Ecto neural progenitor cell (in vitro differentiated cells): ENCODE measurements around the gene VCX3B.
"Not testable (repeated sequence)": the region's sequence is repeated elsewhere in the genome, so short reads cannot be mapped to it uniquely, and the experiment has no call there.

Experiments used
- DNase-seq: peaks from one replicate; pipeline ENCODE4 v3.0.0-alpha.2; 2018; ENCODE audit warnings: low spot score

VCX3B gene

GRCh38 chrX:8464530-8464929 is at the start of gene VCX3B:
TSS of gene VCX3B (plus strand) at chrX:8464830. CDS start at chrX:8465451, 621 bp downstream.
- not testable (repeated sequence) for DNase-seq

- no peak for DNase-seq
Observed at GRCh38 chrX:8418301-8418700, 46.3 kb upstream of the VCX3B start.

- no peak for DNase-seq
Observed at GRCh38 chrX:8424912-8425311, 39.7 kb upstream of the VCX3B start.

GRCh38 chrX:8429692-8430249 is 34.9 kb upstream of the VCX3B start:
- no peak for DNase-seq

GRCh38 chrX:8430444-8430843 is 34.2 kb upstream of the VCX3B start:
- DNase-seq: no peak

GRCh38 chrX:8432396-8432795 is 32.2 kb upstream of the VCX3B start:
- DNase-seq: no peak

- no peak for DNase-seq
Observed at GRCh38 chrX:8433109-8434062, 31.2 kb upstream of the VCX3B start.

- no peak for DNase-seq
Observed at GRCh38 chrX:8447368-8447767, 17.3 kb upstream of the VCX3B start.

GRCh38 chrX:8452343-8452742 is 12.3 kb upstream of the VCX3B start:
- DNase-seq: not testable (repeated sequence)

GRCh38 chrX:8453611-8454010 is 11.0 kb upstream of the VCX3B start:
- DNase-seq: no peak

GRCh38 chrX:8455557-8455956 is 9.1 kb upstream of the VCX3B start:
- DNase-seq: no peak

- no peak for DNase-seq
Observed at GRCh38 chrX:8462488-8462887, 2.1 kb upstream of the VCX3B start.

- DNase-seq: no peak
Observed at GRCh38 chrX:8484360-8484949, 19.8 kb downstream of the VCX3B start.

GRCh38 chrX:8495036-8495435 is 30.4 kb downstream of the VCX3B start:
- DNase-seq: not testable (repeated sequence)

GRCh38 chrX:8500203-8500602 is 35.6 kb downstream of the VCX3B start:
- DNase-seq: no peak

GRCh38 chrX:8502101-8502500 is 37.5 kb downstream of the VCX3B start:
- DNase-seq: not testable (repeated sequence)

GRCh38 chrX:8504451-8504850 is 39.8 kb downstream of the VCX3B start:
- no peak for DNase-seq
